K562 (cell line): ENCODE measurements around the gene AIF1. TPM values are rescaled to one million over a fixed set of nuclear protein-coding genes. Genes with fewer than 3 reads are reported as not detected.

Experiments
- BRD9 ChIP-seq: fragments of 450-650 bp; IDR thresholded peaks from 2 replicates; pipeline ENCODE4 v1.6.1; 2018; ENCODE audit warnings: low read depth; ENCODE audit not compliant: partially characterized antibody
- DIDO1 ChIP-seq: fragments of 450-650 bp; IDR thresholded peaks from 2 replicates; pipeline ENCODE4 v1.6.1; 2016; ENCODE audit warnings: low read depth, missing biosample characterization, missing genetic modification characterization
- EP300 ChIP-seq: IDR thresholded peaks from 2 replicates; pipeline ENCODE4 v1.6.1; 2012; ENCODE audit warnings: low read length, improper control_type of control experiment
- KDM1A ChIP-seq, 2 experiments: fragments of 450-650 bp; IDR thresholded peaks; 2 replicates each; pipeline ENCODE4 v1.6.1; 2016; ENCODE audit warnings: mild to moderate bottlenecking in 2 of 2
- MEF2A ChIP-seq: IDR thresholded peaks from 2 replicates; pipeline ENCODE4 v1.6.1; 2011; ENCODE audit warnings: low read depth, mild to moderate bottlenecking, low read length, moderate library complexity; ENCODE audit not compliant: control insufficient read depth
- OTX1 ChIP-seq: fragments of 450-650 bp; formaldehyde crosslinking; IDR thresholded peaks from 2 replicates; pipeline ENCODE4 v1.4.0; 2022; ENCODE audit warnings: mild to moderate bottlenecking
- POLR2G ChIP-seq: fragments of 200-400 bp; formaldehyde crosslinking; IDR thresholded peaks from 2 replicates; pipeline ENCODE4 v1.6.1; 2017; ENCODE audit warnings: low read depth, mild to moderate bottlenecking, antibody characterized with exemption, low read length, moderate library complexity
- RBM22 ChIP-seq: fragments of 200-400 bp; formaldehyde crosslinking; IDR thresholded peaks from 2 replicates; pipeline ENCODE4 v1.6.1; 2018; ENCODE audit warnings: low read length, low read depth; ENCODE audit not compliant: poor library complexity, severe bottlenecking
- RBM25 ChIP-seq: fragments of 200-400 bp; formaldehyde crosslinking; IDR thresholded peaks from 2 replicates; pipeline ENCODE4 v1.6.1; 2018; ENCODE audit warnings: low read length, low read depth, moderate library complexity; ENCODE audit not compliant: severe bottlenecking
- SETDB1 ChIP-seq: IDR thresholded peaks from one replicate; pipeline ENCODE4 v1.6.1; 2012; ENCODE audit warnings: low read length, control low read depth, inconsistent platforms
- SNIP1 ChIP-seq: fragments of 450-650 bp; IDR thresholded peaks from 2 replicates; pipeline ENCODE4 v1.7.1; 2017; ENCODE audit warnings: low read depth, mild to moderate bottlenecking
- TAF15 ChIP-seq: fragments of 200-400 bp; formaldehyde crosslinking; IDR thresholded peaks from 2 replicates; pipeline ENCODE4 v1.6.1; 2017; ENCODE audit warnings: mild to moderate bottlenecking, low read depth, low read length, moderate library complexity
- TCF7L2 ChIP-seq: fragments of 150-350 bp; IDR thresholded peaks from 2 replicates; pipeline ENCODE4 v1.6.1; 2016; ENCODE audit warnings: low read depth, mild to moderate bottlenecking, low read length, moderate library complexity
- ZC3H4 ChIP-seq: sonication (generic); formaldehyde crosslinking; IDR thresholded peaks from 2 replicates; pipeline ENCODE4 v1.9.0; 2021; ENCODE audit warnings: missing genetic modification reagents, borderline replicate concordance
- ZFP1 ChIP-seq: fragments of 450-650 bp; formaldehyde crosslinking; IDR thresholded peaks from 2 replicates; pipeline ENCODE4 v1.4.0; 2020; ENCODE audit warnings: mild to moderate bottlenecking, mixed read lengths
- ZNF24 ChIP-seq: fragments of 450-650 bp; IDR thresholded peaks from 2 replicates; pipeline ENCODE4 v1.6.1; 2016
- ZNF431 ChIP-seq: sonication (generic); formaldehyde crosslinking; IDR thresholded peaks from 2 replicates; pipeline ENCODE4 v1.8.0; 2022; ENCODE audit warnings: mild to moderate bottlenecking, missing genetic modification reagents
- ZZZ3 ChIP-seq: fragments of 450-650 bp; IDR thresholded peaks from 2 replicates; pipeline ENCODE4 v1.6.1; 2016; ENCODE audit warnings: antibody characterized with exemption, mild to moderate bottlenecking, moderate library complexity
- polyA plus RNA-seq, 8 experiments: library from polyadenylated mRNA; depleted of rRNA in 4 of 8; stranded (reverse) in 5 of 8; unstranded in 3 of 8; fragments of >200 nt; fragmentation: Nextera tagmentation in 2 of 8; fragmentation: Illumina TruSeq in 1 of 8; extraction: Ambion mirVana in 2 of 8; extraction: Trizol in 1 of 8; gene quantifications; 2 replicates each; pipeline versions ENCODE4 v1.2.1 to v1.2.3, GENCODE V29; 2011 to 2014; ENCODE audit warnings: inconsistent platforms in 1 of 8, missing spikeins in 1 of 8
- total RNA-seq, 7 experiments: library from RNA; depleted of rRNA in 6 of 7; stranded (reverse); fragments of >200 nt in 6 of 7; fragmentation: Illumina TruSeq in 2 of 7; extraction: Trizol in 2 of 7; gene quantifications; 2 replicates each; pipeline versions ENCODE4 v1.2.1 to v1.2.3, GENCODE V29; 2011 to 2021; ENCODE audit warnings: low replicate concordance in 1 of 7
- TF ChIP-seq, protein P1 (sequence below): fragments of 450-650 bp; formaldehyde crosslinking; IDR thresholded peaks from 2 replicates; pipeline ENCODE4 v1.4.0; 2020; ENCODE audit warnings: mild to moderate bottlenecking, moderate library complexity
- TF ChIP-seq, protein P2 (sequence below): fragments of 450-650 bp; IDR thresholded peaks from 2 replicates; pipeline ENCODE4 v1.6.1; 2016; ENCODE audit warnings: mild to moderate bottlenecking
- TF ChIP-seq, protein P3 (sequence below): sonication (generic); formaldehyde crosslinking; IDR thresholded peaks from 2 replicates; pipeline ENCODE4 v1.8.0; 2022; ENCODE audit warnings: mild to moderate bottlenecking, missing genetic modification reagents
- TF ChIP-seq, protein P4 (sequence below): fragments of 450-650 bp; conservative IDR thresholded peaks from 2 replicates; pipeline ENCODE4 v1.6.1; 2016; ENCODE audit warnings: missing genetic modification characterization, low read depth, mild to moderate bottlenecking, missing compliant biosample characterization, moderate library complexity
- TF ChIP-seq, protein P5 (sequence below): fragments of 450-650 bp; formaldehyde crosslinking; IDR thresholded peaks from 2 replicates; pipeline ENCODE4 v1.4.0; 2022; ENCODE audit warnings: mild to moderate bottlenecking, moderate library complexity

The AIF1 gene
- total and polyA plus RNA-seq, 9 of the 15 experiments (the other 6 are each of a cell fraction or from before 2014, with no cell fraction given), result 9.4 to 33.4 (median 19.4) TPM

DNA sequence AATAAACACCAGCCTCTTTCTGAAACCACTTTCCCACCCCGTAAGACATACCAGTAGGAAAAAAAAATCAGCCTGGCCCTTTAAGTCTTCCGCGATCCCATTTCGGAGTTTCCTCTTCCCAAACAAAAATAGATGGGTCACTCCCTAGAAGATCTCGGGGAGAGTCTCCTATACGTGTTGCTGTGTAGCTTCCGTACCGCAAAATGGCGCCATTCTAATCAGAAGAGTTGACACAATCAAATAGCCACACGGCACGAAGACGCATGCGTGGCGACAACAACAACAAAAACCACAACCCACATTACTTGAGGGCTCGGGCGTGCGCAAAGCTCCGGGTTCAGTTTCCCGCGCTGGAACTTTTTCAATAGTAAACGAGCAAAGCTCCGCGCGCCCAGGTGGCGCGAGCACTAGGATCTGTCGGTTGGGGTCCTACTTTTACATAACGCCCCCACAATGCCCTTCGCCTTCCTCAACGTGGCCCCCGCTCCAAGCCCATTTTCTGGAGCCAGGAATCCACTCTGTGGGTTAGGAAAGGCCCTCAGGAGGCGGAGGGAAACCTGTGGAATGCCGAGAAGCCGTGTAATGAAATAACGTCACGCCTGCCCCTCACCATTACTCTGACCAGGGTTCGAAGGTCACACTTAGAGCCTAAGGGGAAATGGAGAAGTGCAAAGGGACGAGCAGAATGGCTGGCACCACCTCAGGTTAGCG is 49.9 kb downstream of the AIF1 start, which contains the start of gene GPANK1 (continued):
- TF ChIP-seq ZFP1 (no peak), TAF15 (no peak), BRD9 (peak; percentile 32), EP300 (peak; percentile 61), KDM1A (IDR thresholded peaks at IDR 0.05) (no peak), ZZZ3 (no peak), ZC3H4 (CRISPR knock-in tag) (no peak), ZNF431 (CRISPR knock-in tag) (0 out of 2 replicates have a peak, but pooled peaks have one; percentile 61), OTX1 (CRISPR knock-in tag) (peak; percentile 83; the same call in 1 of the 2 replicates), SETDB1 (no peak), ZNF24 (peak; percentile 9; the same call in 1 of the 2 replicates), TCF7L2 (peak; percentile 96), POLR2G (peak; percentile 37), DIDO1 (tag) (no peak), RBM25 (no peak), RBM22 (peak; percentile 2), SNIP1 (0 out of 2 replicates have a peak, but pooled peaks have one; percentile 24), MEF2A (no peak; the same call in 1 of the 2 replicates)
- TF ChIP-seq, protein P1, sequence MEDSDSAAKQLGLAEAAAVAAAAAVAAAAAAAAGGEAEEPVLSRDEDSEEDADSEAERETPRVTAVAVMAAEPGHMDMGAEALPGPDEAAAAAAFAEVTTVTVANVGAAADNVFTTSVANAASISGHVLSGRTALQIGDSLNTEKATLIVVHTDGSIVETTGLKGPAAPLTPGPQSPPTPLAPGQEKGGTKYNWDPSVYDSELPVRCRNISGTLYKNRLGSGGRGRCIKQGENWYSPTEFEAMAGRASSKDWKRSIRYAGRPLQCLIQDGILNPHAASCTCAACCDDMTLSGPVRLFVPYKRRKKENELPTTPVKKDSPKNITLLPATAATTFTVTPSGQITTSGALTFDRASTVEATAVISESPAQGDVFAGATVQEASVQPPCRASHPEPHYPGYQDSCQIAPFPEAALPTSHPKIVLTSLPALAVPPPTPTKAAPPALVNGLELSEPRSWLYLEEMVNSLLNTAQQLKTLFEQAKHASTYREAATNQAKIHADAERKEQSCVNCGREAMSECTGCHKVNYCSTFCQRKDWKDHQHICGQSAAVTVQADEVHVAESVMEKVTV, result no peak
- TF ChIP-seq, protein P2, sequence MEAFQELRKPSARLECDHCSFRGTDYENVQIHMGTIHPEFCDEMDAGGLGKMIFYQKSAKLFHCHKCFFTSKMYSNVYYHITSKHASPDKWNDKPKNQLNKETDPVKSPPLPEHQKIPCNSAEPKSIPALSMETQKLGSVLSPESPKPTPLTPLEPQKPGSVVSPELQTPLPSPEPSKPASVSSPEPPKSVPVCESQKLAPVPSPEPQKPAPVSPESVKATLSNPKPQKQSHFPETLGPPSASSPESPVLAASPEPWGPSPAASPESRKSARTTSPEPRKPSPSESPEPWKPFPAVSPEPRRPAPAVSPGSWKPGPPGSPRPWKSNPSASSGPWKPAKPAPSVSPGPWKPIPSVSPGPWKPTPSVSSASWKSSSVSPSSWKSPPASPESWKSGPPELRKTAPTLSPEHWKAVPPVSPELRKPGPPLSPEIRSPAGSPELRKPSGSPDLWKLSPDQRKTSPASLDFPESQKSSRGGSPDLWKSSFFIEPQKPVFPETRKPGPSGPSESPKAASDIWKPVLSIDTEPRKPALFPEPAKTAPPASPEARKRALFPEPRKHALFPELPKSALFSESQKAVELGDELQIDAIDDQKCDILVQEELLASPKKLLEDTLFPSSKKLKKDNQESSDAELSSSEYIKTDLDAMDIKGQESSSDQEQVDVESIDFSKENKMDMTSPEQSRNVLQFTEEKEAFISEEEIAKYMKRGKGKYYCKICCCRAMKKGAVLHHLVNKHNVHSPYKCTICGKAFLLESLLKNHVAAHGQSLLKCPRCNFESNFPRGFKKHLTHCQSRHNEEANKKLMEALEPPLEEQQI, result no peak
- TF ChIP-seq, protein P3, sequence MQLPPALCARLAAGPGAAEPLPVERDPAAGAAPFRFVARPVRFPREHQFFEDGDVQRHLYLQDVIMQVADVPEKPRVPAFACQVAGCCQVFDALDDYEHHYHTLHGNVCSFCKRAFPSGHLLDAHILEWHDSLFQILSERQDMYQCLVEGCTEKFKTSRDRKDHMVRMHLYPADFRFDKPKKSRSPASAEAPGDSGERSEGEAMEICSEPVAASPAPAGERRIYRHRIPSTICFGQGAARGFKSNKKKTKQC (CRISPR knock-in tag), result peak; percentile 95
- TF ChIP-seq, protein P4, sequence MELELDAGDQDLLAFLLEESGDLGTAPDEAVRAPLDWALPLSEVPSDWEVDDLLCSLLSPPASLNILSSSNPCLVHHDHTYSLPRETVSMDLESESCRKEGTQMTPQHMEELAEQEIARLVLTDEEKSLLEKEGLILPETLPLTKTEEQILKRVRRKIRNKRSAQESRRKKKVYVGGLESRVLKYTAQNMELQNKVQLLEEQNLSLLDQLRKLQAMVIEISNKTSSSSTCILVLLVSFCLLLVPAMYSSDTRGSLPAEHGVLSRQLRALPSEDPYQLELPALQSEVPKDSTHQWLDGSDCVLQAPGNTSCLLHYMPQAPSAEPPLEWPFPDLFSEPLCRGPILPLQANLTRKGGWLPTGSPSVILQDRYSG (tag), result peak; percentile 66; the same call in 1 of the 2 replicates
- TF ChIP-seq, protein P5, sequence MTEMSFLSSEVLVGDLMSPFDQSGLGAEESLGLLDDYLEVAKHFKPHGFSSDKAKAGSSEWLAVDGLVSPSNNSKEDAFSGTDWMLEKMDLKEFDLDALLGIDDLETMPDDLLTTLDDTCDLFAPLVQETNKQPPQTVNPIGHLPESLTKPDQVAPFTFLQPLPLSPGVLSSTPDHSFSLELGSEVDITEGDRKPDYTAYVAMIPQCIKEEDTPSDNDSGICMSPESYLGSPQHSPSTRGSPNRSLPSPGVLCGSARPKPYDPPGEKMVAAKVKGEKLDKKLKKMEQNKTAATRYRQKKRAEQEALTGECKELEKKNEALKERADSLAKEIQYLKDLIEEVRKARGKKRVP (CRISPR knock-in tag), result peak; percentile 28; the same call in 1 of the 2 replicates
